Neural progenitor cell (in vitro differentiated cells): ENCODE results near the gene NEMP1. TPM values are rescaled to one million over a fixed set of nuclear protein-coding genes. Genes with fewer than 3 reads are reported as not detected.
A peak's percentile ranks its signal among the peaks of the same experiment; 100 is the strongest.

Experiments
- DNase-seq: peaks from one replicate; pipeline ENCODE4 v3.0.0-alpha.2; 2016; ENCODE audit warnings: low spot score
- H2AFZ ChIP-seq: fragments of 200-600 bp; sonication (generic); replicated peaks from 2 replicates; pipeline ENCODE4 v1.6.1; 2016; ENCODE audit warnings: antibody characterized with exemption
- H3F3A ChIP-seq: fragments of 200-600 bp; sonication (generic); 2 replicates; pipeline ENCODE4 v1.6.1; 2016; ENCODE audit warnings: antibody characterized with exemption, low read depth
- H3K27ac ChIP-seq: fragments of 200-600 bp; sonication (generic); 2 replicates; pipeline ENCODE4 v1.5.1; 2016; ENCODE audit warnings: mild to moderate bottlenecking
- H3K27me3 ChIP-seq: fragments of 200-600 bp; sonication (generic); 2 replicates; pipeline ENCODE4 v1.6.1; 2016; ENCODE audit warnings: mild to moderate bottlenecking, moderate library complexity
- H3K36me3 ChIP-seq: fragments of 200-600 bp; sonication (generic); 2 replicates; pipeline ENCODE4 v1.5.1; 2016
- H3K4me1 ChIP-seq: fragments of 200-600 bp; sonication (generic); 2 replicates; pipeline ENCODE4 v1.6.1; 2016; ENCODE audit warnings: mixed run types
- H3K4me2 ChIP-seq: fragments of 200-600 bp; sonication (generic); 2 replicates; pipeline ENCODE4 v1.6.1; 2016
- H3K4me3 ChIP-seq: fragments of 200-600 bp; sonication (generic); 2 replicates; pipeline ENCODE4 v1.5.1; 2016
- H3K79me2 ChIP-seq: fragments of 200-600 bp; sonication (generic); 2 replicates; pipeline ENCODE4 v1.6.1; 2016; ENCODE audit warnings: low read depth
- H3K9ac ChIP-seq: fragments of 200-600 bp; sonication (generic); 2 replicates; pipeline ENCODE4 v1.6.1; 2016
- H3K9me3 ChIP-seq: fragments of 200-600 bp; sonication (generic); 2 replicates; pipeline ENCODE4 v1.5.1; 2016; ENCODE audit warnings: low read depth
- H4K20me1 ChIP-seq: fragments of 200-600 bp; sonication (generic); 2 replicates; pipeline ENCODE4 v1.6.1; 2016; ENCODE audit warnings: low read depth
- H3K27ac Mint-ChIP-seq: 3 replicates; pipeline ENCODE4 v1.8.0; 2021; ENCODE audit warnings: mixed read lengths
- H3K27me3 Mint-ChIP-seq: 2 replicates; pipeline ENCODE4 v1.8.0; 2022; ENCODE audit warnings: low read depth, mild to moderate bottlenecking, inconsistent platforms, moderate library complexity, mixed read lengths; ENCODE audit not compliant: insufficient read depth
- H3K36me3 Mint-ChIP-seq: 3 replicates; pipeline ENCODE4 v1.8.0; 2021; ENCODE audit warnings: mixed read lengths
- H3K4me1 Mint-ChIP-seq: 3 replicates; pipeline ENCODE4 v1.8.0; 2021; ENCODE audit warnings: mixed read lengths
- H3K4me3 Mint-ChIP-seq: 3 replicates; pipeline ENCODE4 v1.8.0; 2021; ENCODE audit warnings: mild to moderate bottlenecking, moderate library complexity, mixed read lengths
- H3K9me3 Mint-ChIP-seq: 3 replicates; pipeline ENCODE4 v1.8.0; 2020; ENCODE audit warnings: mixed read lengths
- CTCF ChIP-seq: fragments of 200-600 bp; sonication (generic); IDR thresholded peaks from 2 replicates; pipeline ENCODE4 v1.5.1; 2017; ENCODE audit warnings: antibody characterized with exemption, mild to moderate bottlenecking
- EZH2 ChIP-seq: fragments of 200-600 bp; sonication (generic); IDR thresholded peaks from 2 replicates; pipeline ENCODE4 v1.6.1; 2017; ENCODE audit warnings: antibody characterized with exemption, mild to moderate bottlenecking, moderate library complexity
- EZH2phosphoT487 ChIP-seq: fragments of 200-600 bp; sonication (generic); IDR thresholded peaks from 2 replicates; pipeline ENCODE4 v1.6.1; 2017; ENCODE audit warnings: antibody characterized with exemption
- total RNA-seq: library from RNA; depleted of rRNA; stranded (reverse); fragments of >200 nt; gene quantifications from 2 replicates; pipeline ENCODE4 v1.2.3, GENCODE V29; 2015; ENCODE audit warnings: low replicate concordance

NEMP1 gene
- total RNA-seq, 1 donor from 2014 or later = 72.0 TPM

- no peak overlapping the region for H2AFZ ChIP-seq
- H3F3A ChIP-seq = peaks cover 22% of the 10 kb centered on the region
- H3K27ac Mint-ChIP-seq = no peak overlapping the region
- H3K9me3 Mint-ChIP-seq = no peaks in the 10 kb centered on the region
- H3K4me1 ChIP-seq = peaks cover 4% of the 10 kb centered on the region
- H3K4me3 ChIP-seq = no peak overlapping the region
- H4K20me1 ChIP-seq = peaks cover 4% of the 10 kb centered on the region
- peaks cover 70% of the 10 kb centered on the region for H3K79me2 ChIP-seq
- H3K4me1 Mint-ChIP-seq = peaks cover 8% of the 10 kb centered on the region
- no peak overlapping the region for H3K4me2 ChIP-seq
- no peaks in the 10 kb centered on the region for H3K9me3 ChIP-seq
- no peak overlapping the region for H3K9ac ChIP-seq
- H3K36me3 Mint-ChIP-seq = peaks cover 17% of the 10 kb centered on the region
- no peaks in the 10 kb centered on the region for H3K27me3 Mint-ChIP-seq
- no peak overlapping the region for H3K4me3 Mint-ChIP-seq
- peaks cover 24% of the 10 kb centered on the region for H3K36me3 ChIP-seq
- no peak overlapping the region for H3K27ac ChIP-seq
- no peak for TF ChIP-seq CTCF
- no peak for TF ChIP-seq EZH2
- TF ChIP-seq EZH2phosphoT487 = no peak
- no peaks in the 10 kb centered on the region for H3K27me3 ChIP-seq
- no peak for DNase-seq
Observed at GRCh38 chr12:57072661-57073060, 5.9 kb downstream of the NEMP1 start.

- Histone ChIP-seq H3K27ac (no peak overlapping the region), H3K4me1 (no peaks in the 10 kb centered on the region), H3K27me3 (no peaks in the 10 kb centered on the region), H3F3A (peaks cover 28% of the 10 kb centered on the region), H3K9me3 (no peaks in the 10 kb centered on the region), H2AFZ (no peak overlapping the region), H3K4me2 (no peak overlapping the region), H3K4me3 (no peak overlapping the region), H3K36me3 (peaks cover 24% of the 10 kb centered on the region), H3K9ac (no peak overlapping the region), H3K79me2 (peaks cover 42% of the 10 kb centered on the region), H4K20me1 (no peaks in the 10 kb centered on the region)
- peak; percentile 87 for DNase-seq
- TF ChIP-seq EZH2 (no peak), CTCF (peak; percentile 87)
- H3K27me3 Mint-ChIP-seq = no peaks in the 10 kb centered on the region
- peaks cover 4% of the 10 kb centered on the region for H3K4me1 Mint-ChIP-seq
- H3K27ac Mint-ChIP-seq = peak overlapping the region; percentile 55
- H3K9me3 Mint-ChIP-seq = no peaks in the 10 kb centered on the region
- H3K36me3 Mint-ChIP-seq = peaks cover 23% of the 10 kb centered on the region
- peak overlapping the region; percentile 1 for H3K4me3 Mint-ChIP-seq
Observed at GRCh38 chr12:57069523-57069922, 9.1 kb downstream of the NEMP1 start.

- H3K27me3 ChIP-seq = no peaks in the 10 kb centered on the region
- no peaks in the 10 kb centered on the region for H3K9me3 ChIP-seq
- no peaks in the 10 kb centered on the region for H3K4me1 ChIP-seq
- peaks cover 33% of the 10 kb centered on the region for H3K36me3 ChIP-seq
- H3K4me2 ChIP-seq = no peak overlapping the region
- no peak for DNase-seq
- peaks cover 2% of the 10 kb centered on the region for H3K27me3 Mint-ChIP-seq
- no peak overlapping the region for H2AFZ ChIP-seq
- no peak overlapping the region for H3K9ac ChIP-seq
- peaks cover 20% of the 10 kb centered on the region for H3K79me2 ChIP-seq
- no peak for TF ChIP-seq EZH2phosphoT487
- no peak for TF ChIP-seq CTCF
- no peak for TF ChIP-seq EZH2
- peaks cover 4% of the 10 kb centered on the region for H3K4me1 Mint-ChIP-seq
- H3K4me3 Mint-ChIP-seq = no peak overlapping the region
- peaks cover 43% of the 10 kb centered on the region for H3F3A ChIP-seq
- no peaks in the 10 kb centered on the region for H3K9me3 Mint-ChIP-seq
- H3K27ac Mint-ChIP-seq = no peak overlapping the region
- H3K27ac ChIP-seq = no peak overlapping the region
- peaks cover 20% of the 10 kb centered on the region for H3K36me3 Mint-ChIP-seq
- H3K4me3 ChIP-seq = no peak overlapping the region
- no peaks in the 10 kb centered on the region for H4K20me1 ChIP-seq
Observed at GRCh38 chr12:57066245-57066644, 12.3 kb downstream of the NEMP1 start.
